H1 (cell line): ENCODE results near the gene PABPC1L. TPM values are rescaled to one million over a fixed set of nuclear protein-coding genes. Genes with fewer than 3 reads are reported as not detected.

Experiments used
- BCL11A ChIP-seq, 2 experiments: IDR thresholded peaks; one replicate each; pipeline ENCODE4 v1.6.1; 2011; ENCODE audit warnings: low read depth in 2 of 2, low read length in 2 of 2, mild to moderate bottlenecking in 2 of 2
- CBX8 ChIP-seq: fragments of 300-800, 300-1000 bp; sonication (generic); IDR thresholded peaks from 2 replicates; pipeline ENCODE4 v1.7.1; 2016; ENCODE audit warnings: low read depth, low read length, borderline replicate concordance
- CTBP2 ChIP-seq: IDR thresholded peaks from 2 replicates; pipeline ENCODE4 v1.7.0; 2011; ENCODE audit warnings: borderline replicate concordance, mild to moderate bottlenecking, moderate library complexity, mixed read lengths, low read length; ENCODE audit not compliant: insufficient read depth, insufficient read length
- CTCF ChIP-seq, 3 experiments: IDR thresholded peaks; 1 replicate in 2 of 3; 2 replicates in 1 of 3; pipeline versions ENCODE4 v1.5.1 to v1.6.1; 2011; ENCODE audit warnings: low read length in 3 of 3, mild to moderate bottlenecking in 3 of 3, inconsistent platforms in 2 of 3, low read depth in 1 of 3, moderate library complexity in 1 of 3; ENCODE audit not compliant: insufficient read depth in 1 of 3; ENCODE audit errors: control extremely low read depth in 1 of 3
- E2F6 ChIP-seq: IDR thresholded peaks from 2 replicates; pipeline ENCODE4 v1.6.1; 2012; ENCODE audit warnings: inconsistent platforms
- FOSL1 ChIP-seq: IDR thresholded peaks from 2 replicates; pipeline ENCODE4 v1.6.1; 2011; ENCODE audit warnings: mild to moderate bottlenecking, low read depth, low read length, moderate library complexity; ENCODE audit not compliant: insufficient read depth
- GABPA ChIP-seq: IDR thresholded peaks from 2 replicates; pipeline ENCODE4 v1.6.1; 2011; ENCODE audit warnings: mild to moderate bottlenecking, low read length, moderate library complexity, borderline replicate concordance; ENCODE audit not compliant: insufficient read depth
- HDAC6 ChIP-seq: IDR thresholded peaks from one replicate; pipeline ENCODE4 v1.7.1; 2012; ENCODE audit warnings: low read depth, mild to moderate bottlenecking, inconsistent platforms, low read length, moderate library complexity
- MAFK ChIP-seq: IDR thresholded peaks from 2 replicates; pipeline ENCODE4 v1.6.1; 2012; ENCODE audit warnings: low read depth, mild to moderate bottlenecking, improper control_type of control experiment, low read length
- NANOG ChIP-seq: IDR thresholded peaks from 2 replicates; pipeline ENCODE4 v1.6.1; 2011; ENCODE audit warnings: low read length, low read depth, mild to moderate bottlenecking, inconsistent platforms; ENCODE audit not compliant: insufficient read depth, poor library complexity, severe bottlenecking
- PHF8 ChIP-seq: fragments of 200-600 bp; sonication (generic); conservative IDR thresholded peaks from 2 replicates; pipeline ENCODE4 v1.7.1; 2012; ENCODE audit warnings: low read depth, mild to moderate bottlenecking, inconsistent platforms, low read length, moderate library complexity
- POLR2A ChIP-seq, 2 experiments: IDR thresholded peaks; 1 replicate in 1 of 2; 2 replicates in 1 of 2; pipeline ENCODE4 v1.6.1; 2011; ENCODE audit warnings: low read depth in 2 of 2, low read length in 2 of 2, mild to moderate bottlenecking in 2 of 2; ENCODE audit errors: control extremely low read depth in 1 of 2
- RAD21 ChIP-seq, 2 experiments: IDR thresholded peaks in 1 of 2; conservative IDR thresholded peaks in 1 of 2; 2 replicates each; pipeline ENCODE4 v1.6.1; 2011; ENCODE audit warnings: low read depth in 2 of 2, low read length in 2 of 2, improper control_type of control experiment in 1 of 2, inconsistent platforms in 1 of 2, mild to moderate bottlenecking in 1 of 2, moderate library complexity in 1 of 2
- SAP30 ChIP-seq: fragments of 300-600 bp; sonication (generic); IDR thresholded peaks from 2 replicates; pipeline ENCODE4 v1.7.1; 2012; ENCODE audit warnings: low read length, moderate library complexity, mild to moderate bottlenecking, inconsistent platforms; ENCODE audit not compliant: insufficient read depth, insufficient replicate concordance
- SIX5 ChIP-seq: IDR thresholded peaks from 2 replicates; pipeline ENCODE4 v1.6.1; 2011; ENCODE audit warnings: mild to moderate bottlenecking, low read depth, low read length
- SRF ChIP-seq: IDR thresholded peaks from 2 replicates; pipeline ENCODE4 v1.6.1; 2011; ENCODE audit warnings: mild to moderate bottlenecking, low read depth, low read length, moderate library complexity
- YY1 ChIP-seq: IDR thresholded peaks from 2 replicates; pipeline ENCODE4 v1.6.1; 2011; ENCODE audit warnings: low read depth, mild to moderate bottlenecking, low read length
- ZNF274 ChIP-seq: IDR thresholded peaks from 2 replicates; pipeline ENCODE4 v1.7.0; 2012; ENCODE audit warnings: low read length, borderline replicate concordance; ENCODE audit errors: extremely low read depth
- polyA plus RNA-seq, 7 experiments: library from polyadenylated mRNA; depleted of rRNA in 3 of 7; stranded (reverse) in 5 of 7; unstranded in 2 of 7; fragments of >200 nt in 5 of 7; fragments of 200-250 nt in 2 of 7; gene quantifications; 1 replicate in 5 of 7; 2 replicates in 1 of 7; 4 replicates in 1 of 7; pipeline versions ENCODE4 v1.2.1 to v1.2.3, GENCODE V29; 2011 to 2013; ENCODE audit warnings: missing spikeins in 2 of 7, mixed read lengths in 2 of 7
- total RNA-seq: library from RNA; stranded (reverse); fragmentation: NEBNext Ultra II Directional; extraction: Animal tissue kit (Norgen Biotek cat#: 25700); gene quantifications from 2 replicates; pipeline ENCODE4 v1.2.1, GENCODE V29; 2021

The PABPC1L gene
- total and polyA plus RNA-seq, 2 of the 8 experiments (the other 6 are each of a cell fraction or from before 2014, with no cell fraction given), result 61.1 to 108 TPM

GRCh38 chr20:44966030-44966961, 56.4 kb downstream of the PABPC1L start, which contains the start of gene STK4 (continued):
- TF ChIP-seq ZNF274 (no peak), E2F6 (peak; percentile 82), RAD21 (IDR thresholded peaks at IDR 0.05 in 1 of 2, conservative IDR thresholded peaks at IDR 0.05 in 1 of 2; ENCODE audit: low read depth in 2 of 2, low read length in 2 of 2) (peak in 1 of 2 experiments; percentile 32; a peak in 2 of 4 replicates), BCL11A (IDR thresholded peaks at IDR 0.05; ENCODE audit: low read depth in 2 of 2, low read length in 2 of 2) (no peak), YY1 (0 out of 2 replicates have a peak, but pooled peaks have one; percentile 50), PHF8 (peak; percentile 83; the same call in 1 of the 2 replicates), CBX8 (no peak), GABPA (peak; percentile 88), POLR2A (IDR thresholded peaks at IDR 0.05; ENCODE audit: control extremely low read depth in 1 of 2, low read depth in 2 of 2, low read length in 2 of 2) (peak in 1 of 2 experiments; percentile 50; a peak in 2 of 3 replicates), FOSL1 (0 out of 2 replicates have a peak, but pooled peaks have one; percentile 71), NANOG (no peak), SIX5 (no peak), SRF (no peak), CTCF (IDR thresholded peaks at IDR 0.05; ENCODE audit: control extremely low read depth in 1 of 3, insufficient read depth in 1 of 3, low read depth in 1 of 3, low read length in 3 of 3) (peak; percentile 37 to 58 (median 44)), SAP30 (peak; percentile 34), CTBP2 (peak; percentile 48), HDAC6 (no peak), MAFK (no peak)
